ENCODE data around the gene RALA.

RALA gene

DNA sequence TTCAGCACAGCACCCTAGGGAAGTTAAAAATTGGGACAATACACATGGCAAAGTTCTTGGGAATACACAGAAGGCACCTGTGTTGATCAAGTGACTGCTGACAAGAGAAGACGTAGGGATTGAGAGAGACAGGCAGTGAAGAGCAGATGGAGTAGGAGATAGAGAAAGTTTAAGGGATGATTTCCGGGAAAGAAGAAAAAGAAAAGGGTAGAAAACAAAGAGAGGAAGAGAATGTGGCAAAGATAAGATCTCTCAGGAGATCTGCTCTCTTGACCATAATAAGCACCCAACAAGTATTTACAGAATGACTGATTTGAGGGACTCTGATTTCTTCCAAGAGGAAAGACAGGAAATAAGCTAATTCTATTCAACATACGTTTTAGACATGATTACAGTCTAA is 15.1 kb upstream of the RALA start:
- H3K4me2 ChIP-seq, result no peak overlapping the region
- TF ChIP-seq, protein P1, sequence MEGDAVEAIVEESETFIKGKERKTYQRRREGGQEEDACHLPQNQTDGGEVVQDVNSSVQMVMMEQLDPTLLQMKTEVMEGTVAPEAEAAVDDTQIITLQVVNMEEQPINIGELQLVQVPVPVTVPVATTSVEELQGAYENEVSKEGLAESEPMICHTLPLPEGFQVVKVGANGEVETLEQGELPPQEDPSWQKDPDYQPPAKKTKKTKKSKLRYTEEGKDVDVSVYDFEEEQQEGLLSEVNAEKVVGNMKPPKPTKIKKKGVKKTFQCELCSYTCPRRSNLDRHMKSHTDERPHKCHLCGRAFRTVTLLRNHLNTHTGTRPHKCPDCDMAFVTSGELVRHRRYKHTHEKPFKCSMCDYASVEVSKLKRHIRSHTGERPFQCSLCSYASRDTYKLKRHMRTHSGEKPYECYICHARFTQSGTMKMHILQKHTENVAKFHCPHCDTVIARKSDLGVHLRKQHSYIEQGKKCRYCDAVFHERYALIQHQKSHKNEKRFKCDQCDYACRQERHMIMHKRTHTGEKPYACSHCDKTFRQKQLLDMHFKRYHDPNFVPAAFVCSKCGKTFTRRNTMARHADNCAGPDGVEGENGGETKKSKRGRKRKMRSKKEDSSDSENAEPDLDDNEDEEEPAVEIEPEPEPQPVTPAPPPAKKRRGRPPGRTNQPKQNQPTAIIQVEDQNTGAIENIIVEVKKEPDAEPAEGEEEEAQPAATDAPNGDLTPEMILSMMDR (conservative IDR thresholded peaks at IDR 0.05; ENCODE audit: low read depth, low read length), result no peak
- H3K4me3 ChIP-seq (IDR thresholded peaks at IDR 0.05; ENCODE audit: insufficient read depth, low read depth, low read length), result no peak overlapping the region
- no peak overlapping the region for H3K9ac ChIP-seq
- no peaks in the 10 kb centered on the region for H4K20me1 ChIP-seq (ENCODE audit: insufficient read depth)
- H3K27ac ChIP-seq, result no peak overlapping the region
- no peaks in the 10 kb centered on the region for H3K36me3 ChIP-seq (ENCODE audit: insufficient read depth)
- no peaks in the 10 kb centered on the region for H3K27me3 ChIP-seq (ENCODE audit: insufficient read depth, low read depth)
- H2AFZ ChIP-seq (ENCODE audit: low read depth), result no peak overlapping the region
- no peaks in the 10 kb centered on the region for H3K79me2 ChIP-seq (ENCODE audit: insufficient read depth, low read depth)
- H3K4me1 ChIP-seq (ENCODE audit: low read depth, poor library complexity, severe bottlenecking), result no peaks in the 10 kb centered on the region

DNA sequence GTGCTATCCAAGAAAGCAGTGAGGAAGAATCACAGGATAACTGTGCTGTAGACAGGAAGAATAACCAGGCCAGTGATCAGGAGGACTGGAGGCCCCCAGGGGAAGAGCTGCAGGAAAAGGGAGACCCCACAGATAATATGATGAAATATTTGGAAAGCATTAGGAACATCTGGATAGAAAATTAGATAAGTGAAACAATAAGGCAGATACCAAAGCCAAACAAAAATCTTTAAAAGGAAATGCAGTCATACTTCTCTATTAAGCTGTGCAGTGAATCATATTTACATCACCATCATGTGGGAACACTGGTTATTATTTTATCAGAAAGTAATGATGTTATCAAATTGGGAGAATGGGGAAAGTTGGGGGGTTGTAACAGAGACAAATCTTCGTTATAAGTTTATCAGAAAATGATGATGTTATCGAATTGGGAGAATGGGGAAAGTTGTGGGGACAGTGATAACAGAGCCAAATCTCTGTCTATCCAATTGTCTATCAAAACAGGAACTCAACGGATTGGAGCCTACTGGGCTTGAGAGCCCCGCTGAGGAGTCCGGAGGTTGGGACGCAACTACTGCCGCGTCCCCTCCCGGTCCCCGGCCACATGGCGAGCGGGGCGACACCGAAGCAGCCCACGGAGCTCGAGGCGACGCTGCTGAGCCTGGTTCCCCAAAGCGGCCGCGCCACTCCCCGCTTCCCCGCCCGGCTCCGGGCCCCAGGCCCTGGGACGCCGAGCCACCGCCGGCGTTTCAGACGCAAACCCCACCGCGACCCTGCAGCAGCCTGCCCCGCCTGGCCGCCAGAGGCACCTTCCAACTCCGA is 14.0 kb upstream of the RALA start:
- Histone ChIP-seq H2AFZ (ENCODE audit: low read depth) (no peak overlapping the region), H3K27me3 (ENCODE audit: insufficient read depth, low read depth) (no peaks in the 10 kb centered on the region), H3K9ac (no peak overlapping the region), H4K20me1 (ENCODE audit: insufficient read depth) (no peaks in the 10 kb centered on the region), H3K36me3 (ENCODE audit: insufficient read depth) (no peaks in the 10 kb centered on the region), H3K4me2 (no peak overlapping the region), H3K79me2 (ENCODE audit: insufficient read depth, low read depth) (no peaks in the 10 kb centered on the region), H3K27ac (no peak overlapping the region), H3K4me3 (IDR thresholded peaks at IDR 0.05; ENCODE audit: insufficient read depth, low read depth, low read length) (no peak overlapping the region), H3K4me1 (ENCODE audit: low read depth, poor library complexity, severe bottlenecking) (no peaks in the 10 kb centered on the region)
- TF ChIP-seq, protein P1 (conservative IDR thresholded peaks at IDR 0.05; ENCODE audit: low read depth, low read length), result no peak

DNA sequence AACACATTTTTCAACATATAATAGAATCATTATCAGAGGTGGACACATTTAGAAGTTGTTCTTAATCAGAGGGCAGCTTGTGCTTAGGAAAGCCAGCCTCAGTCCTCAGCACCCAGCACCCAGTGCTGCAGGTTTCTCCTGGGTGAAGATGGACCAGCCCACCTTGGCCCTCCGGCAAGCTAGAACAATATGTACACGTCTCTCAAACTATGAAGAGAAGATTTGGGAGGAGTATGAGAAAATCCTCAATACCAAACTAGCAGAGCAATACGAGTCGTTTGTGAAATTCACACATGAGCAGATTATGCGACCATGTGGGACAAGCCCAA is 13.5 kb upstream of the RALA start:
- Histone ChIP-seq H3K4me3 (IDR thresholded peaks at IDR 0.05; ENCODE audit: insufficient read depth, low read depth, low read length) (no peak overlapping the region), H3K79me2 (ENCODE audit: insufficient read depth, low read depth) (no peaks in the 10 kb centered on the region), H4K20me1 (ENCODE audit: insufficient read depth) (no peaks in the 10 kb centered on the region), H3K27ac (no peak overlapping the region), H2AFZ (ENCODE audit: low read depth) (no peak overlapping the region), H3K4me1 (ENCODE audit: low read depth, poor library complexity, severe bottlenecking) (no peaks in the 10 kb centered on the region), H3K4me2 (no peak overlapping the region), H3K9ac (no peak overlapping the region), H3K27me3 (ENCODE audit: insufficient read depth, low read depth) (no peaks in the 10 kb centered on the region), H3K36me3 (ENCODE audit: insufficient read depth) (no peaks in the 10 kb centered on the region)
- TF ChIP-seq, protein P1 (conservative IDR thresholded peaks at IDR 0.05; ENCODE audit: low read depth, low read length), result no peak

DNA sequence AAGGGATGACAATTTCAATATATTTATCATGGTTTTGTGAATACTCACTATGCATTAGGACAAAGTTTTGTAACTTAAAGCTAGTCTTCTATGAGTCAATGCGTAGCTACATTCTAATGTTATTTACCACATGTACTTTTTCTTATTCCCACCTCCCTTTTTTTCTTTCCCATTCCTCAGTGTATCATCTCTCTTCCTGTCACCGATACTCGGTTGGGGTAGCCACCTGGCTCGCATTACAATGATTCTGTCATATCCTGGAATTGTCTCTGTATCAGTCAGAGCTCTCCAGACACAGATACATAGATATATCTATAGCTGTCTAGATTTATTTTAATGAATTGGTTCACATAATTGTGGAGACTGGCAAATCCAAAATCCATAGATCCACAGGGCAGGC is 9.8 kb upstream of the RALA start:
- no peak overlapping the region for H3K4me2 ChIP-seq
- H3K36me3 ChIP-seq (ENCODE audit: insufficient read depth), result no peaks in the 10 kb centered on the region

More for the DNA sequence above, 9.8 kb upstream of the RALA start:
- TF ChIP-seq, protein P1 (conservative IDR thresholded peaks at IDR 0.05; ENCODE audit: low read depth, low read length), result no peak
- Histone ChIP-seq H2AFZ (ENCODE audit: low read depth) (no peak overlapping the region), H3K4me3 (IDR thresholded peaks at IDR 0.05; ENCODE audit: insufficient read depth, low read depth, low read length) (no peak overlapping the region), H3K4me1 (ENCODE audit: low read depth, poor library complexity, severe bottlenecking) (no peaks in the 10 kb centered on the region), H3K79me2 (ENCODE audit: insufficient read depth, low read depth) (no peaks in the 10 kb centered on the region), H3K27ac (no peak overlapping the region), H4K20me1 (ENCODE audit: insufficient read depth) (no peaks in the 10 kb centered on the region), H3K9ac (no peak overlapping the region), H3K27me3 (ENCODE audit: insufficient read depth, low read depth) (no peaks in the 10 kb centered on the region)

All from KMS-11 (cell line).